Right ventricle myocardium superior (tissue), 1 donor: ENCODE data around the gene NEMP1. TPM values are rescaled to one million over a fixed set of nuclear protein-coding genes. Genes with fewer than 3 reads are reported as not detected.
"Not testable (repeated sequence)": the region's sequence is repeated elsewhere in the genome, so short reads cannot be mapped to it uniquely, and the experiment has no call there.

ENCODE experiments used
- ATAC-seq: fragments of 200-7000 bp; cut with Tn5 transposase; one replicate; pipeline ENCODE4 v1.9.1; 2020; ENCODE audit warnings: mild to moderate bottlenecking; ENCODE audit not compliant: poor library complexity
- DNase-seq: peaks from one replicate; pipeline ENCODE4 v3.0.0-alpha.2; 2020
- intact Hi-C: fragments of 100-400 bp; cut with DNase I; formaldehyde crosslinking; loops from one replicate; pipeline ENCODE4 v1.11.2; 2022
- total RNA-seq: library from RNA; stranded (reverse); fragmentation: NEBNext Ultra II Directional; extraction: Animal tissue kit (Norgen Biotek cat#: 25700); gene quantifications from one replicate; pipeline ENCODE4 v1.2.1, GENCODE V29; 2021
- donor health status: DM: no; HTN: yes; CAD: no; lungs with severe emphysema.

Gene NEMP1
- total RNA-seq, 1 donor from 2014 or later, result 3.0 TPM

- ATAC-seq, intact Hi-C loops, DNase-seq: not testable (repeated sequence)
These were observed 60.2 kb downstream of the NEMP1 start for GRCh38 chr12:57018353-57018752.

GRCh38 chr12:57016348-57016747 lies 62.2 kb downstream of the NEMP1 start, which contains the start of gene TAC3:
Gene TAC3, minus strand, starts transcription at chr12:57016529. Its CDS starts 732 bp downstream, at chr12:57015797.
- intact Hi-C loops, result no loop called here
- DNase-seq (no peak), ATAC-seq (no peak)

- DNase-seq (no peak), ATAC-seq (no peak)
- intact Hi-C loops, result no loop called here
These were observed 65.8 kb downstream of the NEMP1 start for GRCh38 chr12:57012600-57013465.

DNA sequence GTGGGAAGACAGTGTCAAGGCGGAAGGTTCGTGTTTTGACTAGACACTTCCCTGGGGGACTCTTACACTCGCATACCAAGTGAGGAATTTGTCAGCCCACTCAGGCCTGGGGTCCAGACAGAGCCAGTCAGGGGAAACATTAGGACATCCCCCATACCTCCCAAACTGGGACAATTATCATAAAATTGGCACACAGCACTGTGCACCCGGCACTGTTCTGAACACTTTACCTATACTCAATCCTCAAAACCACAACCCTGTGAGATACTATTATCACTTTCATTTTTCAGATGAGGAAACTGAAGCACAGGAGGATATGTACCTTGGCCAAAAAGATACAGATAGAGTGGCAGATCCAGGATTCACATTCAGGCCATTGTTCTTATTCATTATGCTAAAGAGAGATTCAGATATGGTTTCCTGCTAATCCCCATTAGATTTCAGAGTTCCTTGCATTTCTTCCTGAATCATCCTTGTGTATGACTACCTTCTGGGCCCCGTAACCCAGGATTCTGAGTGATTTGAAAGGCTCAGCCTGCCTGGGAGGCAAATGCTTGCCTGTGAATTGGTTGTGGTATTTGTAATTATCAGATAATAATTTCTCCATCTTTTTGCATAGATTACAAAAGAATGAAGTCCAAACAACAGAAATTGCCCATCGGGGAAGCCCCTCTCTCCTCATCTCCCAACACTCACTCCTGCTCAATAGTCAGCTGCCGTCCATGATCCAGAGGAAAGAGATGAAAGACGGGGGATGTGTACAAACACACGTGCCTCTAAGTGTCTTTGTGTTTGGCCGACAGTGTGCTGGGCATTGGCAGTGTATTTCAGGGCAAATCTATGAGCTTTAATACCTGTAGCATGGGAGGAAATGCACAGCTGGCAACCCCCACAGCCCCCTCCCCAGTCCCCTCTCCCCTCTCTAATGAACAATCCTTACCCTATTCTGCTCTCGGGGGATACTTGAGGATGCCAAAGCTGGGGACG lies 66.9 kb downstream of the NEMP1 start:
- DNase-seq (no peak), ATAC-seq (no peak)
- intact Hi-C loops, result no loop called here

GRCh38 chr12:57010627-57011247 lies 67.9 kb downstream of the NEMP1 start:
- ATAC-seq, result no peak
- intact Hi-C loops, result no loop called here

GRCh38 chr12:57009949-57010626 lies 68.5 kb downstream of the NEMP1 start:
- ATAC-seq (no peak), DNase-seq (no peak)
- intact Hi-C loops, result no loop called here

More at GRCh38 chr12:57010627-57011247, 67.9 kb downstream of the NEMP1 start:
- DNase-seq, result no peak

DNA sequence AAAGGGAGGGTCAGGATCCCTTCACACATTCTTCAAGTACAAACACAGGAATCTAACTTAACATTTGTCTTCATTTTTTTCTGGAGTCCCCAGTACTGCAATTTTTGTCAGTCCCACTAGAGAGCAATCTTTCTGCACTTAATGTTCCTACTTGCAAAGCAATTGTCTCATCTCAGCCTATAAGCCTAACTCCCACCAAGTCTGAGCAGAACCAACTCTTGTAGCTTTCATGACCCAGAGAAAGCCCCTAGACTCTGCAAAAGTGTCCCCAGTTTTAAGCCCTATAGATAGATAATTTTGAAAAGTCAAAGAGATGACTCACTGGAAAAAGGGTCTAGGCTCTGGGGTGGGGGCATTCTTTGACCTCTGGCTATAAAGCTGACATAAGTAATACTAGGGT lies 70.4 kb downstream of the NEMP1 start:
- ATAC-seq (no peak), DNase-seq (no peak)
- intact Hi-C loops, result no loop called here

- intact Hi-C loops, result no loop called here
- ATAC-seq (peak; percentile 4), DNase-seq (no peak)
These were observed 71.6 kb downstream of the NEMP1 start for GRCh38 chr12:57006809-57007475.

DNA sequence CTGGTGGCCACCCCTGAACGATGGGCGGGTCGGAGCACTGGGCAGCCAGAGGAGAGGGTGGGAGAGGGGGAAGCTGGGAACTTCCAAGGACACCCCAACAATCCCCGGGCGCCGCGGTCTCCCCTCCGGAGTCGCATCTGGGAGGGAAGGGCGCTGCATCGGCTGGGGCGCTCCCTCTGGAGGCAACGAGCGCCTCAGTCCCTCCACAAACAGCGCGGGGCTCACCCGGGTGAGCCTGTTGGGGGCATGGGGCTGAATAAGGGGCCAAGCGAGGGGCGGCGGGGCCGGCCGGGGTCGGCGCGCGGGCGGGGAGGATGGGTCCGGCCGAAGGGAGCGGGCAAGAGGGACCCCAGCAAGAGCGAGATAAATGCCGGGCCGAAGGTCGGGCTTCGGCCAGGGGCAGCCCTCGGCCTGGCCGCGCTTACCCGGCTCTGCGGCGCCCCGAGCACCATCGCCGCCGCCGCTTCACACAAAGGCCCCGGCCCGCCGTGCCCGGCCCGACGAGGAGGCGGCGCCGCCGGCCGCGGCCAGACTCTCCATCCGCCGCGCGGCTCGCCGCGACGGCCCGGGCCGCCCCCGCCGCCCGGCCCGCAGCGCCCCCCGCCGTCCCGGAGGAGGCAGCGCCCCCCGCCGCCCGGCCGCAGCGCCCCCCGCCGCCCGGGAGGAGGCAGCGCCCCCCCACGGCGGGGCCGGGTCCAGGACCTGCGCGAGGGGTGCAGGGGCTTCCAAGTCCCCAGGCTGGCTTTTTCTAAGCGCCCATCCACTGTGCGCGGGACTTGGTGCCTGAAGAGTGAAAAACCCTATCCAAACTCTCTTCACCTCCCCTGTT lies 72.4 kb downstream of the NEMP1 start, which contains the start of gene ZBTB39:
Gene ZBTB39, minus strand, starts transcription at position 567 of the 829 bp plus-strand sequence. CDS start 1,629 bp downstream, outside the sequence.
- ATAC-seq, result peak; percentile 91
- peak; percentile 73 for DNase-seq
- intact Hi-C loops, result no loop called here

Other genes with a start within 250 kb of the NEMP1 start
- gene SDR9C7, start 144.4 kb downstream of the NEMP1 start, total RNA-seq, result not detected
- gene RDH16, start 121.2 kb downstream of the NEMP1 start, total RNA-seq, result 0.24 TPM
- 3.0 TPM for gene ZBTB39, start 72.2 kb downstream of the NEMP1 start, total RNA-seq
- gene TAC3, start 62.3 kb downstream of the NEMP1 start, total RNA-seq, result not detected
- gene MYO1A, start 28.7 kb downstream of the NEMP1 start, total RNA-seq, result 0.08 TPM
- gene NAB2, start 10.3 kb upstream of the NEMP1 start, total RNA-seq, result 10.3 TPM
- gene STAT6, start 32.6 kb upstream of the NEMP1 start, total RNA-seq, result 49.5 TPM
- gene LRP1, start 49.7 kb upstream of the NEMP1 start, total RNA-seq, result 121 TPM
- gene LRP1-AS, start 68.8 kb upstream of the NEMP1 start, total RNA-seq, result not detected
- 0.70 TPM for gene NXPH4, start 138.0 kb upstream of the NEMP1 start, total RNA-seq
- gene SHMT2, start 150.9 kb upstream of the NEMP1 start, total RNA-seq, result 26.8 TPM
- 1.2 TPM for gene STAC3, start 172.4 kb upstream of the NEMP1 start, total RNA-seq